Colonic mucosa (tissue), 4 donors: ENCODE results near the gene TMEM150A. TPM values are rescaled to one million over a fixed set of nuclear protein-coding genes. Genes with fewer than 3 reads are reported as not detected.
"Not testable (repeated sequence)": the region's sequence is repeated elsewhere in the genome, so short reads cannot be mapped to it uniquely, and the experiment has no call there.

Source experiments
- DNase-seq: peaks from one replicate; pipeline ENCODE4 v3.0.0-alpha.2; 2020
- H3K27ac ChIP-seq: fragments of 200-600 bp; one replicate; pipeline ENCODE4 v1.8.0; 2021
- H3K27me3 ChIP-seq: fragments of 200-600 bp; one replicate; pipeline ENCODE4 v1.8.0; 2021
- H3K36me3 ChIP-seq: fragments of 200-600 bp; one replicate; pipeline ENCODE4 v1.8.0; 2021
- H3K4me1 ChIP-seq: fragments of 200-600 bp; one replicate; pipeline ENCODE4 v1.8.0; 2021; ENCODE audit warnings: mild to moderate bottlenecking
- H3K4me3 ChIP-seq: fragments of 200-600 bp; one replicate; pipeline ENCODE4 v1.8.0; 2021
- H3K9ac ChIP-seq, 2 donors: one replicate each; pipeline ENCODE4 v1.7.0; 2013; ENCODE audit warnings: control low read depth in 2 of 2, low read depth in 2 of 2, low read length in 2 of 2
- H3K9me3 ChIP-seq: fragments of 200-600 bp; one replicate; pipeline ENCODE4 v1.8.0; 2021
- intact Hi-C: fragments of 100-400 bp; cut with DNase I; formaldehyde crosslinking; loops from one replicate; pipeline ENCODE4 v1.14.1; 2022
- total RNA-seq, 2 donors: library from RNA; stranded (reverse); fragmentation: NEBNext Ultra II Directional in 1 of 2; extraction: Animal tissue kit (Norgen Biotek cat#: 25700) in 1 of 2; gene quantifications; one replicate each; pipeline ENCODE4 v1.2.1, GENCODE V29; 2021
- TF ChIP-seq, protein P1 (sequence below): fragments of 200-600 bp; IDR thresholded peaks from one replicate; pipeline ENCODE4 v1.8.0; 2022; ENCODE audit warnings: antibody characterized with exemption, mild to moderate bottlenecking
- donor health status: healthy.
- donor health status: DM: no; HTN: no; CAD: no.
- donor health status: DM: no; HTN: no; CAD: no.

TMEM150A gene
- total RNA-seq, 2 donors from 2014 or later: 5.2 to 7.2 TPM

DNA sequence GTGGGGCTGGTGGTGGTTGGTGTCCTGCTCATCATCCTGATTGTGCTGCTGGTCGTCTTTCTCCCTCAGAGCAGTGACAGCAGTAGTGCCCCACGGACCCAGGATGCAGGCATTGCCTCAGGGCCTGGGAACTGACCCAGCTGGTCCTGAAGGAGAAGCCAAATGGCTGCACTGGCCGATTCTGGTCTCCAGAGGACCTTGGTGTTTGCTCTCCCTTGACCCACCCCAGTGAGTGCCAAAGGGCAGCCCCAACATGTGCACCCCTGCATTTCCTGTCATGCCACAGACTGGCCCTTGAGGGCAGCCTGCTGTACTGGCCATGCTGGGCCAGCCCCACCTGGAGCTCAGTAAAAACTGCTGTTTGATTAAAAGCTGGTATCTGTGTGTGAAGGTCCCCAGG is 9.5 kb downstream of the TMEM150A start:
- no peaks in the 10 kb centered on the region for H3K27me3 ChIP-seq
- TF ChIP-seq, protein P1, sequence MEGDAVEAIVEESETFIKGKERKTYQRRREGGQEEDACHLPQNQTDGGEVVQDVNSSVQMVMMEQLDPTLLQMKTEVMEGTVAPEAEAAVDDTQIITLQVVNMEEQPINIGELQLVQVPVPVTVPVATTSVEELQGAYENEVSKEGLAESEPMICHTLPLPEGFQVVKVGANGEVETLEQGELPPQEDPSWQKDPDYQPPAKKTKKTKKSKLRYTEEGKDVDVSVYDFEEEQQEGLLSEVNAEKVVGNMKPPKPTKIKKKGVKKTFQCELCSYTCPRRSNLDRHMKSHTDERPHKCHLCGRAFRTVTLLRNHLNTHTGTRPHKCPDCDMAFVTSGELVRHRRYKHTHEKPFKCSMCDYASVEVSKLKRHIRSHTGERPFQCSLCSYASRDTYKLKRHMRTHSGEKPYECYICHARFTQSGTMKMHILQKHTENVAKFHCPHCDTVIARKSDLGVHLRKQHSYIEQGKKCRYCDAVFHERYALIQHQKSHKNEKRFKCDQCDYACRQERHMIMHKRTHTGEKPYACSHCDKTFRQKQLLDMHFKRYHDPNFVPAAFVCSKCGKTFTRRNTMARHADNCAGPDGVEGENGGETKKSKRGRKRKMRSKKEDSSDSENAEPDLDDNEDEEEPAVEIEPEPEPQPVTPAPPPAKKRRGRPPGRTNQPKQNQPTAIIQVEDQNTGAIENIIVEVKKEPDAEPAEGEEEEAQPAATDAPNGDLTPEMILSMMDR: no peak
- DNase-seq: no peak
- no peak overlapping the region for H3K9ac ChIP-seq
- intact Hi-C loops: no loop called here
- no peaks in the 10 kb centered on the region for H3K36me3 ChIP-seq
- H3K4me1 ChIP-seq: peaks cover 6% of the 10 kb centered on the region
- H3K27ac ChIP-seq: no peak overlapping the region
- no peak overlapping the region for H3K4me3 ChIP-seq
- no peaks in the 10 kb centered on the region for H3K9me3 ChIP-seq

GRCh38 chr2:85592299-85592698 is 10.2 kb downstream of the TMEM150A start:
- H3K9ac ChIP-seq, H3K9me3 ChIP-seq, H3K36me3 ChIP-seq, DNase-seq, H3K4me3 ChIP-seq, H3K27me3 ChIP-seq, H3K27ac ChIP-seq, H3K4me1 ChIP-seq, intact Hi-C loops: not testable (repeated sequence)

DNA sequence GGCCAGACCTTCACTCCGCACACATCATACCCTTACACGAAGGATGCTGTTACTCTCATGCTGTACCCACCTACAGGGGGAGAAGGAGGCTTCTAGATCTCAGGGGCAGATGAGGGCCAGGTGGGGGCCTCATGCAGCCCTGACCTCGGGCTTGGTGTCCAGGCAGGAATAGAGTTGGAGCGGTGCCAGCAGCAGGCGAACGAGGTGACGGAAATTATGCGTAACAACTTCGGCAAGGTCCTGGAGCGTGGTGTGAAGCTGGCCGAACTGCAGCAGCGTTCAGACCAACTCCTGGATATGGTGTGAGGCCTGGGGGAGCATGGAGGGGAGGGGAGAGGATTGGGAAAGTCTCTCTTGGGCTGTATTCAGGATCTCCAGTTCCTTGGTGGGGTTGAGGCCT is 10.9 kb downstream of the TMEM150A start:
- H3K27me3 ChIP-seq: no peaks in the 10 kb centered on the region
- no peaks in the 10 kb centered on the region for H3K36me3 ChIP-seq
- no peak overlapping the region for H3K4me3 ChIP-seq
- H3K4me1 ChIP-seq: peaks cover 4% of the 10 kb centered on the region
- intact Hi-C loops: no loop called here
- DNase-seq: no peak
- peak overlapping the region in 1 of 2 donors; percentile 30 for H3K9ac ChIP-seq
- H3K27ac ChIP-seq: no peak overlapping the region
- no peaks in the 10 kb centered on the region for H3K9me3 ChIP-seq
- TF ChIP-seq, protein P1: no peak

GRCh38 chr2:85590950-85591349 is 11.5 kb downstream of the TMEM150A start:
- no peaks in the 10 kb centered on the region for H3K4me1 ChIP-seq
- intact Hi-C loops: no loop called here
- H3K27ac ChIP-seq: peak overlapping the region; percentile 48
- no peaks in the 10 kb centered on the region for H3K27me3 ChIP-seq
- no peak overlapping the region for H3K9ac ChIP-seq
- DNase-seq: no peak
- TF ChIP-seq, protein P1: no peak
- H3K36me3 ChIP-seq: no peaks in the 10 kb centered on the region
- H3K9me3 ChIP-seq: no peaks in the 10 kb centered on the region
- no peak overlapping the region for H3K4me3 ChIP-seq

DNA sequence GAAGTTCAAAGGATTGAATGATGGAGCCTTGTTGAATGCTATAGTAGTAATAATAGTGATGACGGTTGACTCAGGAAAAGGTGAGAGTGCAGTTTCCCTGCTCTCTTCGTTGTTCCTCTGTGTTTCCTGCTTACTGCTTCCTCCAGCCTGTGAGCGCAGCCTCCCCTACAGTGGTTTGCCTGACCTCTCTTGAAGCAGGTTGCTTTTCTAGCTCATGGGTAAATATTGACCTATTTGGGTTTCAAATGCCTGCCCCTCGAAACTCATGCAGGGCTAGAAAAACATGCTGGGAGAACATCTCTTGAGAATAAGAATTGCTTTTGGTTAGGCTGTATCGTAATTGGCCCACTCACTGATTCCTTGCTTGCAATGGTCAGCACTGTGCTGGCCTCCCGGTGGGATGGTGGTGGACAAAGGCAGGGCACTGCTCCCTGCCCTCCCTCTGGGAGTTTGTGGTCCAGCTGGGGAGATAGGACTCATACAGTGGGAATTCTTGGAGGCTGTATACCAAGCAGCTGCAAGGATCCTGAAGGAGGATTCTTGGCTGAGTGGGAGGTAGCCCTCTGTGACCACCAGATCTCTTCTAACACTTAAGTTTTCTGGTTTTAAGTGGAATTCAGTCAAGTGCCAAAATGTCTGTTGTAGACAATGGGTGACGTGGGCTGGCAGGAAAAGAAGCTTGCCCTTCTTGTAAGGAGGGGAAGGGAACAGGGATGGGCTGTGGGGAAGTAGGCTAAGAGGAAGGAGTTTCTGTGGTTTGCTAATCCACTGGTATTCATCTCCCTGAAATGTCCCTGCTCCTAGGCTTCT is 12.3 kb downstream of the TMEM150A start:
- peak overlapping the region; percentile 48 for H3K27ac ChIP-seq
- H3K9ac ChIP-seq: no peak overlapping the region
- no peak for DNase-seq
- no peak overlapping the region for H3K4me3 ChIP-seq
- TF ChIP-seq, protein P1: no peak
- H3K27me3 ChIP-seq: no peaks in the 10 kb centered on the region
- no peaks in the 10 kb centered on the region for H3K9me3 ChIP-seq
- intact Hi-C loops: no loop called here
- H3K36me3 ChIP-seq: no peaks in the 10 kb centered on the region
- peaks cover 3% of the 10 kb centered on the region for H3K4me1 ChIP-seq

DNA sequence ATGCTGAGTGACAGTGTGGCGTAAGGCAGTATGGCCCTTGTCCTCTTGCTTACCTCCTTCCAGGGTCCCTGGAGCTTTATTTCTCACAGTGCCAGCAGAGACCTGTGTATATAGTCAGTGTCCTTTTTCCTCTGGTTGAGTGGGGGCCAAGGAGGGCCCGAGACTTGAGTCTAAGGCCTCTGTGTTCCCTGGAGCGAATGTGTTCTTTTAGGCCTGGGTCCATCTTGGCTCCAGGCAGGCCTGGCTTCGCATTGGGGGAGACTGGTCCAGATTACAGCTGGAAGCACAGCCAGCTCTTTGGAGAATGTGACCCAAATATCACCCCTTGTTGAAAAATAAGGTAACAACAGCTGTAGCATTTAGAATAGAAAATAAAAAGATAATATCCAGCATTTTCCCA is 13.3 kb downstream of the TMEM150A start:
- no peak overlapping the region for H3K9ac ChIP-seq
- no peaks in the 10 kb centered on the region for H3K9me3 ChIP-seq
- H3K4me3 ChIP-seq: no peak overlapping the region
- intact Hi-C loops: no loop called here
- H3K4me1 ChIP-seq: peaks cover 8% of the 10 kb centered on the region
- no peak overlapping the region for H3K27ac ChIP-seq
- H3K27me3 ChIP-seq: no peaks in the 10 kb centered on the region
- H3K36me3 ChIP-seq: no peaks in the 10 kb centered on the region
- no peak for DNase-seq
- TF ChIP-seq, protein P1: no peak
